ENCODE data around the gene CARD11.
A peak's percentile ranks its signal among the peaks of the same experiment; 100 is the strongest.

The CARD11 gene

DNA sequence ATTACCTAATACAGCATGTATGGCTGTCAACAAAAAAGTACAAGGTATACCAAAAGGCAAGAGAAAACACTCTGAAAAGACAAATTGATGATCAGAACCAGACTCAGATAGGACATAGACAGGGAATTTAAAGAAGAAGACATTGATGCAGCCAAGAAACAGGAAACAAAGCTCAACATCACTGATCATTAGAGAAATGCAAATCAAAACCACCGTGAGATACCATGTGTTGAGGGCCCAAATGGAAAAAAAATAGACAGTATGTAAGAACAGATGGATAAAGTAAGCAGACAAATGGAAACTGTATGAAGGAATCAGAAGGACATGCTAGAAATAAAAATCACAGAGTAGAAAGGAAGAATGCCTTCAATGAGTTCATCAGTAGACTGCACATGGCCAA is 23.3 kb downstream of the CARD11 start:
- no peak for DNase-seq (ENCODE audit: low read depth in 3 of 3)

DNA sequence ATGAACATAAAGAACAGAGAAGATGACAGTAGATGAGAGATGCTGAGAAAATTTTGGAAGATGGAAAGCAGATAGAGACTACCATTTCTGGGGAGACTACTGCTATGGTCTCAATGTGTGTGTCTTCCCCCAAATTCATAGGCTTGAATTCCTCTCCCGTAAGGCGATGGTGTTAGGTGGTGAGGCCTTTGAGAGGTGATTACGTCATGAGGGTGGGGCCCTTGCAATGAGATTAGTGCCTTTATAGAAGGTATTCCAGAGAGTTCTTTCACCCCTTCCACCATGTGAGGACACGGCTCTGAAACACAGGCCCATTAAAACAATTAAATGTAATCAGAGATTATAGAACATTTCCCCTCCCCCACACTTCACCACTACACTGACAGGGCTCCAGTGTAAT is 23.9 kb downstream of the CARD11 start:
- no peak for DNase-seq (ENCODE audit: low read depth in 3 of 3)

DNA sequence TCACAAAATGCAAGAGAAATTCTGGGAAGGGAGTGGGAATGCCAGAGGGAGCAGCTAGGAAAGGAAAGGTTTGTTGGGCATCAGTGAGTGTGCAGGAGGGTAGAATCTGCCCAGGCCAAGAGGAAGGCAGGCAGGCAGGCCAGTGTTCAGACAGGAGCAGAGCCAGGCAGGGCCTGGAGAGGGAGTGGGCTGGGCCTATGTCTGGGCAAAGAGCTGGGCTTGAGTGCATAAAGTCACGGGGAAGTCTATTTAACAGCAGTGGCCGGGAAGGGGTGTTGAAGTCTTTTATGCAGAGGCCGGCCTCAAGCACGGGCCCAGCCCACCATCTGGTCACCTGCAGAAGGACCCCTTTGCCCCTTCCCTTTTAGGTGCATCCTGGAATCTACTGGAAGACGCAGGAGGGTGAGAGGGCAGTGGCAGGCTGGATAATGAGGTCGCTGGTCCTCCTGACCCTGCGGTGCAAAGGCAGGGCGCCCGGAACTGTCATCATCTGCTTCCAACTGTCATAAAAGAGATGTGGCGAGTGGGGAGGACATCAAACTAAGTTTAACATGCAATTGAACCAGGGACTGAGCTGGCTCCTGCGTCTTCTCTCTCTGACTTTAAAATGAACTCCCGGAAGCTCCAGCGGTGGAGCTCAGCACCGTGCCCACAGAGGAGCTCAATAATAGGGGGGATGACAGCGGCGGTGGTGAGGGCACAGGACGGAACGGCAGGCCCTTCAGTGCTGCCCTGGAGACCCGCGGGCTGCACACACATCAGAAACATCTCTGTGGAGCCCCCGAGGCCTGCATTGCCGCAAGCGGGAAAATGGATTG is 29.5 kb downstream of the CARD11 start:
- DNase-seq (ENCODE audit: low read depth in 3 of 3): no peak

DNA sequence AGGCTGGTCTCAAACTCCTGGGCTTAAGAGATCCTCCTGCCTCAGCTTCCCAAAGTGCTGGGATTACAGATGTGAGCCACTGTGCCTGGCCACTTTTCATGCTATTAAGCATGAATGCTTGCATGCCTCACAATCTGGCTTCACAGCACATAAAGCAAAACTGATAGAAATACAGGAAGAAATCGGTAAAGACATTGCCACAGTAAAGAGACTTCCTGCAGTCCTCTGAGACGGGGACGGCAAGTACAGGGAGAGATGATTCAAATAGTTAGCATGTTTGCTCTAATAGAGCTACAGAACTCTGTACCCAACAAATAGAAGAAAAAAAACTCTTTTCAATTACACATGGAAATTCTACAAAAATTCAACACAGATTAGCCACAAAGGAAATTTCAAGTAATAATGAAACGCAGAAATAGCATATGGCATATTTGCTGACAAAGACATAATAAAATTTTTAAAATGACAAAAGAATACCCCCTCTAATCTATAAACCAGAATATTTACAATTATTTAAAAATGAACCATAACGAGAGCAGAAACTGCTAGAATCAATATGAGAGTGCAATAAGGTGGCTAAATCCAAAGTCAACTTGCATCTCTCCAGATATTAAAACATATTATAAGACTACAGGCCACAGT is 32.3 kb downstream of the CARD11 start:
- no peak for DNase-seq (ENCODE audit: low read depth in 3 of 3)

DNA sequence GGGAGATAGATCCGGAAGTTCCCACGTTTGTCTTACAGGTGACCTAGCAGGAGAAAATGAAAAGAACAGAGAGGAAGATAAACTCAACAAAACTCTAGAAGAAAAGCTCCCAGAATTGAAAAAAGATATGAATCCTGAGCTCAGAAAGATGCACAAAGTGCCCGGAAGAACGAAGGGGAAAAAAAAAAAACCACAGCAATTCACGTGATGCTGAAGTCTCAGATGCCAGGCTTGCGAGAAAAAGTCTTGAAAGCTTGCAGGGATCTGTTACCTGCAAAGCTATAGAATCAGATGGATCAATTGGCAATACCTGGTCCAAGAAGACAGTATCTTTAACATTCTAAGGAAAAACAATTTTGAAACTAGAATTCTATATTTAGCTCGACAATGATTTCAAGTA is 33.5 kb downstream of the CARD11 start:
- DNase-seq (ENCODE audit: low read depth in 3 of 3): no peak

DNA sequence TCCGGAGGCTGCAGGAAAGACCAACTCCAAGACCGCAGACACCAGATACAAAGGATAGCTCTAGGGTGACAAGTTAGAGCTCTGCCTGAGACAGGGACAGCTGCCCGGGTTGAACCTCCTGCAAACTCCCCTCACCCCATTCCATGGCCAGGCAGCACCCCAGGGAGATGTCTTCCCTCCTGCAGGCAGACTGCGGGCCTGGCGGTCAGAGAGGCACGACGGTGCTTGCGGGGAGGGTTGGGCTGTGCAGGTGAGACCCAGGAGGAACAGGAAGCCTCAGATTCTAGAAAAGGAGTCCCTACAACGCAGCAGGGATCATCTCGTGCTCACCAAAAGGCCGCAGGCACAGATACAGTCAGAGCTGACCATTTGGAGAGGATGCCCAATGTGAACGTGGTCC is 34.6 kb downstream of the CARD11 start:
- no peak for DNase-seq (ENCODE audit: low read depth in 3 of 3)

DNA sequence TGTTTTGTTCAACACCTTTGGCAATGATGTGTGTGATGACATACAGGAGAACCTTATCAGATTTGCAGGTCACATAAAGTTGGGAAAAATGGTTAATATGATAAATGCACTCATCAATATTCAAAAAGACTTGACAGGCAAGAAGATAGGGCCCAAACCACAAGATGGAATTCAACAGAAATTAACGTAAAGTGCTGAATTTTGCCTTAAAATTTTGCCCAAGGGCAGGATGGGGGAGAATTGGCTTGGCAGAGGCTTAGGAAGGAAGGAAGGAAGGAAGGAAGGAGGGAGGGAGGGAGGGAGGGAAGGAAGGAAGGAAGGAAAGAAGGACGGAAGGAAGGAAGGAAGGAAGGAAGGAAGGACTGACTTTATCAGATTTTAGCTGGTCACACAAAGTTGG is 35.3 kb downstream of the CARD11 start:
- no peak for DNase-seq (ENCODE audit: low read depth in 3 of 3)

DNA sequence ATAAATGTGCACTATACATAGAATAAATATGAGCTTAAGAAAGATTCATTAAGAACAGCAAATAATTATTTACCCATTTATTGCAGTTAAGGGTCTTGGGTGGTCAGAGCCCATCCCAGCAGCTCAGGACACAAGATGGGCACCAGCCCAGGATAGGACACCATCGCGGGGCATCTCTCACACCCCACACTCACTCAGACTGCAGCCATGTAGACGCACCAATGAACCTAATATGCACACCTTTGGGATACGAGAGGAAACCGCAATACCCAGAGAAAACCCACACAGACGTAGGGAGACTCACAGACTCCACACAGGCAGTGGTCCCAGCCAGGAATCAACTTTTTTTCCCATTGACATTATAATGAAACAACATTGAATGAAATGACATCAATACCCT is 36.0 kb downstream of the CARD11 start:
- no peak for DNase-seq (ENCODE audit: low read depth in 3 of 3)

DNA sequence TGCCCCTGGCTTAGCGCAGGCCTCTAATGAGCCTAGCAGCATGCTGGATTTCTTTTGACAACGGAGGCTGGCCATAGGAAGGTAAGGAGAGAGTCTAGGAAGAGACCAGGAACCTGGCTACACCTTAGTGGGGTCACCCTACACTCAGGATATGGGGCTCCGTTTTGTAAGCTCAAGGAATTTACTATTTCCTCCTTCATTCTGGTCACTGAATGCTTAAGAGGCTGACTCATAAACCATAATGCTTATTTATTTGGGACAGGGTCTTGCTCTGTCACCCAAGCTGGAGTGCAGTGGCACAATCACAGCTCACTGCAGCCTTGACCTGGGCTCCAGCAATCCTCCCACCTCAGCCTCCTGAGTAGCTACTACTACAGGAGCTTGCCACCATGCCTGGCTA is 38.4 kb downstream of the CARD11 start:
- DNase-seq (ENCODE audit: low read depth in 3 of 3): no peak

DNA sequence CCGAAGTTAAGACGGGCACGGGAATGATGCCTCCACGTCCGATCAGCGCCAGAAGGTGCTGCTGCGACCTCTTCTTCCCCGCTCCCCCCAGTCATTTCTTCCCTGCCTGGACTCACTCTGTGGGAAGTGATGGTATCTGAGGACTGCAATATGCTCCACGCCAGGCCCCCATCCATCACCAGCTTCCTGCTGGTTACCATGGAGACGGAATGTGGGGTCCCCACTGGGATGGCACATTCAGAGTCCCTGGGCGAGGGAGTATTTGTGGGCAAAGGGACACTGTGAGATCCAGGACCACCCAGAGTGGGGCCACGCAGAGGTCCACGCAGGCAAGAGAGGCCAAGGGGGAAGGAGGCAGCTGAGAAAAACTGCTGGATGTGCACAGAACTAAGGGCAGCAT is 39.7 kb downstream of the CARD11 start:
- no peak for DNase-seq (ENCODE audit: low read depth in 3 of 3)

DNA sequence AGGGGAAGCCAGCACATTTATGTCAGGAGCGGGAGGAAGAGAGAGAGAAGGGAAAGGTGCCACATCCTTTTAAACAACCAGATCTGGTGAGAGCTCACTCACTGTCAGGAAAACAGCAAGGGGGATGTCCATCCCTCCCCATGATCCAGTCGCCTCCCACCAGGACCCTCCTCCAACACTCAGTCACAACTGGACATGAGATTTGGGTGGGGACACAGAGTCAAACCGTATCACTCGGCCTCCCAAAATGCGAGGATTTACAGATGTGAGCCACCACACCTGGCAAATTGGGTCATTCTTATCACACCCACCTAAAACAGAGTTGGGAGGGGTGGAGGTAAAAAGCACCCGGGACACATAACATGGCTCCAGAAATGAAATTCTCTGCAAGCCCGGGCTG is 41.0 kb downstream of the CARD11 start:
- no peak for DNase-seq (ENCODE audit: low read depth in 3 of 3)

DNA sequence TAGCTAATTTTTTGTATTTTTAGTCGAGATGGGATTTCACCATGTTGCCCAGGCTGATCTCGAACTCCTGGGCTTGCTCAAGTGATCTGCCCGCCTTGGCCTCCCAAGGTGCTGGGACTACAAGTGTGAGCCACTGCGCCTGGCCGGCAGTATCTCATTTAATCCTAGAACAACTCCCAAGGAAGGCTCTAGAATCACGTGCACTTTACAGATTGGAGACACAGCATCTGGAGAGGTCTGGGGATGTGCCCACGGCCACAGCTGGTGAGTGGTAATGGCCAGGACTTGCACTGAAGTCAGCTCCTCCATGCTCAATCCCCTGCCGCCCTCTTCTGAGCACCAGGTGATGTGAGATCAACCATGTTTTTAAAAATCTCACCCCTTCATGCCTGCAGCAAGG is 43.1 kb downstream of the CARD11 start:
- DNase-seq (ENCODE audit: low read depth in 3 of 3): no peak

DNA sequence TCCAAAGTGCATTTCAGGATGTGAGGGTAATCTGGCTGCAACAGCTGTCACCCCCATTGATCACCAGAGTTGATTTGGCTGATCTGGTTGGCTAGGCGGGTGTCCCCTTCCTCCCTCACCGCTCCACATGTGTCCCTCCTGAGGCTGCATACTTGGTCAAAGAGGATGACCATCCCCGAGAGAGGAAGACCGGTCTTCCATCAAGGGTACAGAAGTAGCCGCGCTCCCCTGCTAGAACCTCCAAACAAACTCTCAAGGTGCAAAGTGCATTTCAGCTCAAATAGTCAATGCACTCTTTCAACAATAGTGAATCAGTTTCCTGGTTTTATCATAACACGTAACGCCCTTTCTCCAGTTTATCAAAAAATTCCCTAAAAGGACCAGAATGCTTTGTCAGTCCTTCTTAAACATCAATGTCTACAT is 44.6 kb downstream of the CARD11 start:
- DNase-seq (ENCODE audit: low read depth in 3 of 3): no peak

DNA sequence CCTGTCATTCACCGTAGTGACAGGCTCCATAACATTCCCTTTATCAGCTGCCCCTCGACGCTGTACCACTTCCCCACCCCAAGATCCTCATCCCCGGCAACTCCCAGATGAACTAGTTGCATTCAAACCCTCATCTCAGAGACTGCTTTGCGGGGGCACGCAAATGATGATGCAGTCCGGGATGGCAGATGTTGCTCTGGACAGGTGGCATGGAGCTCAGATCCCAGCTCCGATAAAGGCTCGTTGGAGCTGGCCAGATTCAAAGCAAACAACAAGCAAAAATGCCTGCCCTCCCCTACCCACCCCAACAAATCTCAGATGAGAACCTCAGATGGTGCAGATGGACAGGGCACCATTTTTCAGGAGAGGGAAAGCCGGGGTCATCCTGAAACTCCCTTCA is 46.7 kb downstream of the CARD11 start:
- no peak for DNase-seq (ENCODE audit: low read depth in 3 of 3)

DNA sequence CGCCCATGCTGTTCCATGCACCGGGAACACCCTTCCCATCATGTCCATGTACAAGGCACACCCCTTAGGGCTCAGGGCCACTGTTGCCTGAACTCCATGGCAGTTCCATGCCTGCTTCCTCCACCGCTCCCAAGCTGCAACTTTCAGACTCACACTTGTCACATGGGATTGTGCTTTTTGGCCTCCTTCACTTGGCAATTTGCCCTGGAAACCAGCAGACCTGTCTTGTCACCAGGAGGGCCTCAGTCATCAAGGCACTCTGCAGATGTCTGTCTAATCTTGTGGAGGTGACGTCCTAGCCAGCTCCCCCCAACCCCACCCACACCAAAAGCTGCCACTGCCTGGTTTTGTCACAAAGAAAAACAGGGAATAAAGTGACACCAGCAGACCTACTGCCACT is 47.5 kb downstream of the CARD11 start:
- no peak for DNase-seq (ENCODE audit: low read depth in 3 of 3)

DNA sequence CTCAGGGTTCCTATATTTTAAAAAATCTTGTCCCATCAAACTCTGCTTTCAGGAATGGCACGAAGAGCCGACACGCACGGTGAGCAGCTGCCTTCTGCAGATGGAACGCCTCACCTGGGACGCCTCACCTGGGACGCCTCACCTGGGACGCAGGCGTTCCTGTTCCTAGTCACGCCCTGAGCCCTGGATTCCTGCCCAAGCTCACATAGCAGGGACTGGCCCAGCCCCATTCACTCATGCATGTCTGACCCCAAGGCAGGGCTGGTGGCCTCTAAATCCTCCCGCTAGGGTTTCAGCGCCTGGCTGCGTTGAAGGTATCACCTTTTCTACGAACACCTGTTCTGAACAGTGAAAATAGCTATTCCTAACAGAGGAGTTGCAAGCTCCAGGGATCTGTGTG is 49.8 kb downstream of the CARD11 start:
- DNase-seq (ENCODE audit: low read depth in 3 of 3): no peak

DNA sequence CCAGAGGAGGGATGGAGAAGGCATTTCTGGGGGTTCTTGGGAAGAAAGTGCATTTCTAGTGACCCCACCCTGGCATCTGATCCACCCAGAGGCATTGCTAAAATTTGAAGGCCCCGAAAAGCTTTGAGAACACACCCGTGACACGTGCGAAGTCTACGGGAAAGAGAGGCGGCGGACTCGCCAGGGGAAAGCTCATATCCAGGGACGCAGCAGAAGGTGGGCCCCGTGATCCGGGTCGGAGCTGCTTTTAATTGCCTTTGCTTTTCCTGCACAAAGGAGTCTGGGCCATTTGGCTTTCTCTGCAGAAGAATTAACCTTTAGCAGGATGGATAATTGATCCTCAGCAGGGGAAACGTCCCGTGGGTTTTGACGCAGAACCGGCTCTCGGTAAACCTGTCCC is 50.3 kb downstream of the CARD11 start:
- DNase-seq (ENCODE audit: low read depth in 3 of 3): no peak

DNA sequence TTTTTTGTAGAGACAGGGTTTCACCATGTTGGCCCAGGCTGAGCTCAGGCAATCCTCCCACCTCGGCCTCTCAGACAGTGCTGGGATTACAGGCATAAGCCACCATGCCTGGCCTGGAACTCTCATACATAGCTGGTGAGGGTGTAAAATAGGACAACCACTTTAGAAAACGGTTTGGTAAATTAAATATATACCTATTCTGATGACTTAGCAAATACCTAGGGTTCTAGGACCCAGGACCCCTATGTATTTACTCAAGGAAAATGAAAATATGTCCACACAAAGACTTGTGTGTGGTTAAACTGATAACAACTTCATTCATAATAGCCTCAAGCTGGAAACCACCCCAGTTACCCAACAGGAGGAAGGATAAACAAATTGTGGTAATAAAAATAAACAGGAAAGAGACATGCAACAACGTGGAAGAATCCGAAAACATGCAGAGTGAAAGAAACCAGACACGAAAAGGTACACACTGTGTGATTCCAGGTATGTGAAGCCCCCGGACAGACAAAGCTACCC is 52.7 kb downstream of the CARD11 start:
- no peak for DNase-seq (ENCODE audit: low read depth in 3 of 3)

DNA sequence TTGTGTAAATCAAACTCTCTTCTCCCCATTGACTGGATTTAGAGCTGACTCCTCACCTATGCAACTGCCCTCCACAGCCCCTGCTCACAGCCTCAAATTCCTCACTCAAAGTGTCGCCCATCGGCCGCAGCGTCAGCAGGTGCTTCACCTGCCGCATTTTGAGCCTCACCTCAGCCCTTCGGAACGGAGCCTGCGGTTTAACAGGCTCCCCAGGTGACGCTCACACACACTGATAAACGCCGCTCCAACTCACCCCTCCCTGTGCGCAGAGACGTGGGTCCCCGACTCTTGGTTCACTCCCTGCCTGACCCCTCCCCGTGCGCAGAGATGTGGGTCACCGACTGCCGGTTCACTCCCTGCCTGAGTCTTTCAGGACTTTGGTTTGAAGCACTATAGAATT is 57.1 kb downstream of the CARD11 start:
- DNase-seq (ENCODE audit: low read depth in 3 of 3): no peak

DNA sequence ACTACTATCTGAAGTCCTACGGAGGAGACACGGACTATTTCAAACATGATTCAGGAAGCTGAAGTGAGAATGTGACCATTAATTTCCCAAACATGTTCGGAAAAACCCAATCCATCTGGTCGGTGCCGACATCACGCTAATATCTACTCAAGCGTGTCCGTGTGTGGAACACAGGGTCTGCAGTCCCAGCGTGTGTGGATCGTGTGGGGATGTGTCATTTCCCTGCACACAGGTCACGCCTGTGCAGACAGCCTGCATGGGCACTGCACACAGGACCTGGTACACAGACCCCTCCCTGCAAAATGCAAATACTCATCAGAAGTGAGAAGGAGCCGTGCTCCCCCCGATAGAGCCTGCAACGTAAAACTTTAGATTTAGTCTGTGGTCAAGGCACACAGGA is 57.8 kb downstream of the CARD11 start:
- DNase-seq (ENCODE audit: low read depth in 3 of 3): no peak

DNA sequence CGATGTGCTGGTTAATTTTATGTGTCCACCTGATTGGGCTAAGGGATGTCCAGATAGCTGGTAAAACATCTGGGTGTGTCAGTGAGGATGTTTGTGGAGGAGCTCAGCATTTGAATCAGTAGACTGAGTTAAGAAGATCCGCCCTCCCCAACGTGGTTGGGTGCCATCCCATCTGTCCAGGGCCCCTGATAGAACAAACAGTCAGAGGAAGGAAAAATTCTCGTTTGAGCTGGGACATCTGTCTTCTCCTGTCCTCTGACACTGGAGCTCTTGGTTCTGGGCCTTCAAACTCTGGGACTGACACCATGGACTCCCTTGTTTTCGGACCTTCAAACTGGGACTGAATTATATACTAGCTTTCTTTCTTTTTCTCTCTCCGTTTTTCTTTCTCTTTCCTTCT is 59.6 kb downstream of the CARD11 start:
- no peak for DNase-seq (ENCODE audit: low read depth in 3 of 3)

DNA sequence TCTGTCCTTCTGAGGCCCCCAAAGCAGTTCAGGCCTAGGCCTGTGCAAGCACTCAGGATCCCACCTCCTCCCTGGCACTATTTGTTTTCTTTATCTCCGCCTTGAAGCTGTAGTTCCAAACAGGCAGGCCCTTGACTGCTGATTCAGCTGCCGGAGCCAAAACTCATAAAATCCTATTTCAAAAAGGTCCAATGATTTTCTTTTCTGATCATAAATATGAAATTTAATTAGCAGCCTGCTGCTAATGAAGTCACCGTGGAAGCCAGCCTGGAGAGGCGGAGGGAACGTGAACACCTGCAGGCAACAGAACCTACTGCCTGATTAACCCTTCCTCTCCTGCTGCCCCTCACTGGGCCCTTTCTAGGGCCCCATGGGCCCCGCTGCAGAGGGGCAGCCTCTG is 60.1 kb downstream of the CARD11 start:
- no peak for DNase-seq (ENCODE audit: low read depth in 3 of 3)

DNA sequence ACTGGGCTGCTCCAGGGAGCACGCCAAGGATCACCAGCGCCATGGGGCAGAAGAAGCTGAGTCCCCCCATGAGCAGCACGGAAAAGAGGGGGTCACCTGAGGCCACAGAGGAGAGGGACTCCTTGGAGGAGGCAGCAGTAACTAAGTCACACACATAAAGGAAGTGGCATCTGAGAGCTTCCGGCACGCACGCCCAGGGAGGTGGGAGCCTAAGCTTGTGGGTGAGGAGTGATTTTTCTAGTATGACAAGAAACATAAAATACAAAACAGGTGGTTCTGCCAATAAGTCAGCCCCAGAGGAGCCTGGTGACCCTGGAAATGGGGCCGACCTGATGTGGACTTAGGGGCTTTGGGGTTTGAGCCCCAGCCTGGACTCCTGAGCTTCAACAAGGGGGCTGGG is 60.8 kb downstream of the CARD11 start:
- DNase-seq (ENCODE audit: low read depth in 3 of 3): peak in 1 of 3 experiments; percentile 47
